ENCODE data around the gene ITGAE.

The ITGAE gene

GRCh38 chr17:3672571-3672970 is 128.4 kb downstream of the ITGAE start:
- TF ChIP-seq REST (IDR thresholded peaks at IDR 0.05; ENCODE audit: low read depth): no peak
- TF ChIP-seq TAF1 (IDR thresholded peaks at IDR 0.05; ENCODE audit: low read depth): no peak
- TF ChIP-seq CREB1 (IDR thresholded peaks at IDR 0.05; ENCODE audit: low read depth): no peak
- TF ChIP-seq, protein P1, sequence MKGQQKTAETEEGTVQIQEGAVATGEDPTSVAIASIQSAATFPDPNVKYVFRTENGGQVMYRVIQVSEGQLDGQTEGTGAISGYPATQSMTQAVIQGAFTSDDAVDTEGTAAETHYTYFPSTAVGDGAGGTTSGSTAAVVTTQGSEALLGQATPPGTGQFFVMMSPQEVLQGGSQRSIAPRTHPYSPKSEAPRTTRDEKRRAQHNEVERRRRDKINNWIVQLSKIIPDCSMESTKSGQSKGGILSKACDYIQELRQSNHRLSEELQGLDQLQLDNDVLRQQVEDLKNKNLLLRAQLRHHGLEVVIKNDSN (IDR thresholded peaks at IDR 0.05): no peak
- no peak for TF ChIP-seq ZBTB7A (IDR thresholded peaks at IDR 0.05; ENCODE audit: low read depth)
- TF ChIP-seq YY1 (IDR thresholded peaks at IDR 0.05; ENCODE audit: low read depth): no peak
- no peak for TF ChIP-seq EP300 (IDR thresholded peaks at IDR 0.05; ENCODE audit: borderline replicate concordance)
- no peak for TF ChIP-seq TEAD4 (IDR thresholded peaks at IDR 0.05)
- no peak for TF ChIP-seq NFIC (IDR thresholded peaks at IDR 0.05)
- TF ChIP-seq FOXM1 (IDR thresholded peaks at IDR 0.05; ENCODE audit: borderline replicate concordance, low read depth): no peak
- no peak for TF ChIP-seq RAD21 (IDR thresholded peaks at IDR 0.05; ENCODE audit: low read depth)
- no peak for TF ChIP-seq TCF12 (IDR thresholded peaks at IDR 0.05; ENCODE audit: low read depth)
- TF ChIP-seq EGR1 (IDR thresholded peaks at IDR 0.05): no peak
- TF ChIP-seq MAX (IDR thresholded peaks at IDR 0.05): no peak
- no peak for TF ChIP-seq CEBPB (IDR thresholded peaks at IDR 0.05)

DNA sequence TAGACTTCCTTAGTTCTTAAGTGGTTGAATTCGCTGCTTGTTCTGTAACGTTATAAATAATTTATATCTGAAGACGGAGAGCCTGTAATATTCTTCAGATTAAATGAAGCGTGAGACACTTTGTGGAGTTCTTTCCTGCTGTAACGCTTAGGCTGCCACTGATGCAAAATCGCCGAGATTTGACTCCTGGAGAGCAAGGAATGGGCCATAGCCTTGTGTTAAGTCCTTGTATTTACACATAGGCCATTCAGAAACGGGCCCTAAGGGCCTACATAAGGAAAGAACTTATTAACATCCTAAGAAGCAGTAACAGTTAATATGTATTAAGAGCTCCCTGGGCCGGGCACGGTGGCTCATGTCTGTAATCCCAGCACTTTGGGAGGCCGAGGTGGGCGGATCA is 131.4 kb downstream of the ITGAE start:
- TF ChIP-seq YY1 (IDR thresholded peaks at IDR 0.05; ENCODE audit: low read depth) (no peak), CEBPB (IDR thresholded peaks at IDR 0.05) (no peak), ZBTB7A (IDR thresholded peaks at IDR 0.05; ENCODE audit: low read depth) (no peak), MAX (IDR thresholded peaks at IDR 0.05) (no peak), FOXM1 (IDR thresholded peaks at IDR 0.05; ENCODE audit: borderline replicate concordance, low read depth) (no peak), EP300 (IDR thresholded peaks at IDR 0.05; ENCODE audit: borderline replicate concordance) (no peak), TAF1 (IDR thresholded peaks at IDR 0.05; ENCODE audit: low read depth) (no peak), NFIC (IDR thresholded peaks at IDR 0.05) (no peak), RAD21 (IDR thresholded peaks at IDR 0.05; ENCODE audit: low read depth) (no peak), TEAD4 (IDR thresholded peaks at IDR 0.05) (no peak), TCF12 (IDR thresholded peaks at IDR 0.05; ENCODE audit: low read depth) (no peak), EGR1 (IDR thresholded peaks at IDR 0.05) (no peak), CREB1 (IDR thresholded peaks at IDR 0.05; ENCODE audit: low read depth) (no peak), REST (IDR thresholded peaks at IDR 0.05; ENCODE audit: low read depth) (no peak)
- TF ChIP-seq, protein P1 (IDR thresholded peaks at IDR 0.05): no peak

DNA sequence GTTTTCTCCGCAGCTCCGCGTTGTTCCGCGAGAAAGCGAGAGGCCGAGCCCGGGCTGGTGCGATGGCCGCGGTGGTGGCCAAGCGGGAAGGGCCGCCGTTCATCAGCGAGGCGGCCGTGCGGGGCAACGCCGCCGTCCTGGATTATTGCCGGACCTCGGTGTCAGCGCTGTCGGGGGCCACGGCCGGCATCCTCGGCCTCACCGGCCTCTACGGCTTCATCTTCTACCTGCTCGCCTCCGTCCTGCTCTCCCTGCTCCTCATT is 132.0 kb downstream of the ITGAE start:
- no peak for TF ChIP-seq MAX (IDR thresholded peaks at IDR 0.05)
- TF ChIP-seq, protein P1 (IDR thresholded peaks at IDR 0.05): no peak
- TF ChIP-seq REST (IDR thresholded peaks at IDR 0.05; ENCODE audit: low read depth): no peak
- no peak for TF ChIP-seq RAD21 (IDR thresholded peaks at IDR 0.05; ENCODE audit: low read depth)
- TF ChIP-seq ZBTB7A (IDR thresholded peaks at IDR 0.05; ENCODE audit: low read depth): no peak
- TF ChIP-seq TAF1 (IDR thresholded peaks at IDR 0.05; ENCODE audit: low read depth): no peak
- TF ChIP-seq YY1 (IDR thresholded peaks at IDR 0.05; ENCODE audit: low read depth): no peak
- no peak for TF ChIP-seq CREB1 (IDR thresholded peaks at IDR 0.05; ENCODE audit: low read depth)
- TF ChIP-seq EP300 (IDR thresholded peaks at IDR 0.05; ENCODE audit: borderline replicate concordance): no peak
- TF ChIP-seq EGR1 (IDR thresholded peaks at IDR 0.05): no peak
- TF ChIP-seq TCF12 (IDR thresholded peaks at IDR 0.05; ENCODE audit: low read depth): no peak
- no peak for TF ChIP-seq TEAD4 (IDR thresholded peaks at IDR 0.05)
- no peak for TF ChIP-seq FOXM1 (IDR thresholded peaks at IDR 0.05; ENCODE audit: borderline replicate concordance, low read depth)
- TF ChIP-seq NFIC (IDR thresholded peaks at IDR 0.05): no peak
- TF ChIP-seq CEBPB (IDR thresholded peaks at IDR 0.05): no peak

Measured in Ishikawa (cell line).